NCI-H345 (cell line): Measurements from ENCODE around the gene OMG.
"Not testable (repeated sequence)": the region's sequence is repeated elsewhere in the genome, so short reads cannot be mapped to it uniquely, and the experiment has no call there.

ENCODE experiments used
- DNase-seq: peaks from one replicate; lab custom pipeline; 2025; lab: John Stamatoyannopoulos, UW

OMG gene

DNA sequence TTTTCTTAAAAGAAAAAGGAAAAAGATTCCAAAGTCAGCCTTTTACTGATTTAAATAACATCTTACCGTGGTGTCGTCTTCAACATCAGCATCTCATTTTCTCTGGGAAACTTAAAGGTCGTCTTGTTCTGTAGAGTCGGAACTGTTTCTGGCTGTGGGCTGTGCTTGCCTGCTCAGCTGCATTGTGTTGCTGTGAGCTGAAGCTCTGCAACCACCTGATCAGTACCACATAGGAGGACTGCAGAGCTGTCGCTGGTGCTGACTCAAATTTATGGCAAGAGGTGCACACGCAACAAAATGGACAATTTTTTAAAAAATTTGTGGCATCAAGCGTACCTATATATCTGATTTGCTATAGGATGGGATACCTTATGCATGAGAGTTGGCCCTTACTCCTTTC is at the start of gene OMG:
TSS of gene OMG (minus strand) at position 150 of the 400 bp plus-strand sequence. CDS start 908 bp downstream, outside the sequence.
- DNase-seq: no peak

DNA sequence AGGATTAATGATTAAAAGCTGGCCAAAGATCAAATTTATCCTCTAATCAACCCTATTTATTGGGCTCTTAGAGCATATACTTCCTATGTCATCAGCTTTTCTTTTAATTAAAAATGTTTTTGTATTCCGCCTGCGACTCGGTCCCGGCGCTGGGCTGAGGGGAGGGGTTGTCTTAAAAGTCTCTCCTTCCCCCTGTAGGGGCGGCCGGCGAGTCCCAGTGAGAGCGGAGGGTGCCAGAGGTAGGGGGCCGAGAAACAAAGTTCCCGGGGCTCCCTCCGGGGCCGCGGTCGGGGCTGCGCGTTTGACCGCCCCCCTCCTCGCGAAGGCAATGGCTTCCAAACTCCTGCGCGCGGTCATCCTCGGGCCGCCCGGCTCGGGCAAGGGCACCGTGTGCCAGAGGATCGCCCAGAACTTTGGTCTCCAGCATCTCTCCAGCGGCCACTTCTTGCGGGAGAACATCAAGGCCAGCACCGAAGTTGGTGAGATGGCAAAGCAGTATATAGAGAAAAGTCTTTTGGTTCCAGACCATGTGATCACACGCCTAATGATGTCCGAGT is 48.2 kb upstream of the OMG start:
- DNase-seq: not testable (repeated sequence)

DNA sequence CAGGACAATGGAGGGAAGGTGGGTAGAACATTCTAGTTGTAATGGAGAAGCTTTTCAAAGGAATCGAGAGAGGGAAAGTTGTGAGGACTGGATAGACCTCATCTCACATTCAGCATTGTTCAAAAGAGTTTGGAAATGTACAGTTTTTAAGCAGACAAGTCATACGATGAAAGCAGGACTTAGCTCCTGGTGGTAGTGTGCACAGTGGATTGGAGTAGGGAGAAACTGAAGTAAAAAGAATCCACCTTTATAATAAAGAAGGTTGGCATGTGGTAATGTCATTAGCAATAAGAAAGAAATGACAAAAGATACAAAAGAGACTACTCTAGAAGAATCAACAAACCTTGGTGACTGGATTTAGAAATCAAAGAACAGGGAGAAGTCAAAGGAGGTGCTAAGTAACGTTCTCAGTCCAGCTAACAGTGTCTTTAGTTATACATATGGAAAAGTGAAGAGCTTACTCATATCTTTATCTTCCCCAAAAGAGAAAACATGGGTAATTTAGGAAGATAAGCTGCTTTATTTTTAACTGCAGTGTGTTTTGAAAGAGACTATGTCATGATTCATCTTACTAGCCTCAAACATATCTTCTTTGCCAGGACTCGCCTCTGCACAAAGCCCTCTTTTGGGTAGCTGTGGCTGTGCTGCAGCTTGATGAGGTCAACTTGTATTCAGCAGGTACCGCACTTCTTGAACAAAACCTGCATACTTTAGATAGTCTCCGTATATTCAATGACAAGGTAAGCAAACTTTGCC is 43.0 kb upstream of the OMG start:
- DNase-seq: no peak

GRCh38 chr17:31329221-31329620 is 32.2 kb upstream of the OMG start:
- DNase-seq: no peak

- DNase-seq: no peak
Measured at GRCh38 chr17:31328160-31328535, 31.1 kb upstream of the OMG start.

DNA sequence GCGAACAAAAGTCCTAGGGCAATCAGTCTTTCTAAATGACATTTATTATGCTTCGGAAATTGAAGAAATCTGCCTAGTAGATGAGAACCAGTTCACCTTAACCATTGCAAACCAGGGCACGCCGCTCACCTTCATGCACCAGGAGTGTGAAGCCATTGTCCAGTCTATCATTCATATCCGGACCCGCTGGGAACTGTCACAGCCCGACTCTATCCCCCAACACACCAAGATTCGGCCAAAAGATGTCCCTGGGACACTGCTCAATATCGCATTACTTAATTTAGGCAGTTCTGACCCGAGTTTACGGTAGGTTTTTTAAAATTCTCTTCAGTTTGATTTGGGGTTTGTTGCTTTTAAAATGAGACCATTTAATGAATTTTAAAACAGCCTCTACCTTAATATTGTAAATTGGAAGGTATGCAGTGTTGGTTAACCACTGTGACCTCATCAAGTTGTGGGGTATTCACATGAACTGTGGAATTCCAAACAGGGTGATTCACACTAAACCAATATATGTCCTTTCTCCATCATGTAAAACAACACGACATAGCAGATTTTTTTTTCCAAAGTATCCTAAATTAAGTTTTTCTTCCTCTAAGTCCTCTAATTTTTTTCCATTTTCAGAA is 30.6 kb upstream of the OMG start:
- no peak for DNase-seq

DNA sequence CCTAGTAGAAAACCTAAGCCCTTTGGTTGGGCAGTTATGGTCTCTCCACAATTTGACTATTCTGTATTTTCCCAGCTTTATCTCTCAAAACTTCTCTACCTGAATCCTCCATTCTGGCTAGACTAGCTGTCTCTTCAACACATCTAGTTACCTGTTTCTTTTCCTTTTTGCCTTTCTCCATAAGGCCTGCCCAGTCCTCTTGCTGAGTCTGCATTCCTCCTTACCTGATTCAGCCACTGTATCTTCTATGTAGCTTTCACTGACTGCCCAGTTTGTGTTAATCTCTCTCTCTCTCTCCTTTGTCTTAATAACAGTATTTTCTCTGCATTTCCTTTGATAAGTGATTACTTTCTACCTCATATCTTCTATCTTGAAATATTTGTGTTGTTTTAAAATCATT is 26.5 kb upstream of the OMG start:
- DNase-seq: no peak

GRCh38 chr17:31321966-31322365 is 24.9 kb upstream of the OMG start:
- no peak for DNase-seq

DNA sequence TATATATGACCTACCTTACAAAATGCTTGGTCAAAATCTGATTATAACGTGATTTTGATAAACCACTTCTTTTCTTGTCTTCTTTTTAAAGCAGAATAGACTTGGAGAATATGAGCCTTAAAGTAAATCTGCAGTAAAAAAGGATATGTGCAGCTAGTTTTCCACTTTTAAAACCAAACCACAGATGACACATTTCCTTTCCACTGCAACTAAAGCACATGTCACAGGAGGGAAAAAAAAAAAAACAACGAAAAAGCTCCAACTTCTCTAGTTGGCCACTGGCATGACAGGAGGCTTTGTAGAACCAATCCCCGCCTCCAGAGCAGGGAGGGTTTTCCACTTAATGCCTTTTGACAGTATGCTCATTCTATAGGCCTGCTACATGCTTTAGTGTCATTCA is 24.4 kb upstream of the OMG start, which contains the start of gene EVI2A:
TSS of gene EVI2A (minus strand) at position 142 of the 400 bp plus-strand sequence. CDS start 2,609 bp downstream, outside the sequence.
- DNase-seq: no peak

DNA sequence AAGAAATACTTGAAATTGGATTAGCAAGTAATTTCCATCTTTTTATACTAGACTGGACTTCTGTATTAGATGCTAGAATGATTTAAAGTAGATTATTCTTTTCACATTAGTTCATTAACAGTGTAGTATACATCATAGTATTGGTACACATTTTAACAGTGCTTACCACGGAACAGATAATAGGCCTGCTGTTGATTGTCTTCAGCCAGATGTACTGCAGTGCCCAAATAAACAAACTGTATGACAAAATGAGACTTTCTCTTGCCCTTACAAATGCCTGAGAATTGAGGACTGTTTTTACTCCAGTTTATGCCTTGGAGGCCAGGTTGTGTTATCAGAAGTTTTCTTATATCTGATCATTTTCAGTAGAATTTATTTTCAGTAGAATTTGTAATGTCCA is 23.8 kb upstream of the OMG start:
- no peak for DNase-seq

GRCh38 chr17:31320241-31320640 is 23.2 kb upstream of the OMG start:
- no peak for DNase-seq

GRCh38 chr17:31318851-31319661 is 22.0 kb upstream of the OMG start:
- no peak for DNase-seq

- no peak for DNase-seq
Measured at GRCh38 chr17:31318298-31318801, 21.3 kb upstream of the OMG start.

DNA sequence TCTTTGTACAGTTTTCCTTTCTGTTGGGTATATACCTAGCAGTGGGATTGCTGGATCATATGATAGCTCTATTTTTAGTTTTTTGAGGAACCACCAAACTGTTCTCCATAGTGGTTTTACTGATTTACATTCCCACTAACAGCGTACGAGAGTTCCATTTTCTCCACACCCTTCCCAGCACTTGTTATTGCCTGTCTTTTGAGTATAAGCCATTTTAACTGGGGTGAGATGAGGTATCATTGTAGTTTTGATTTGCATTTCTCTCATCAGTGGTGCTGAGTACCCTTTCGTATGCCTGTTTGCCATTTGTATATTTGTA is 17.7 kb upstream of the OMG start:
- no peak for DNase-seq

DNA sequence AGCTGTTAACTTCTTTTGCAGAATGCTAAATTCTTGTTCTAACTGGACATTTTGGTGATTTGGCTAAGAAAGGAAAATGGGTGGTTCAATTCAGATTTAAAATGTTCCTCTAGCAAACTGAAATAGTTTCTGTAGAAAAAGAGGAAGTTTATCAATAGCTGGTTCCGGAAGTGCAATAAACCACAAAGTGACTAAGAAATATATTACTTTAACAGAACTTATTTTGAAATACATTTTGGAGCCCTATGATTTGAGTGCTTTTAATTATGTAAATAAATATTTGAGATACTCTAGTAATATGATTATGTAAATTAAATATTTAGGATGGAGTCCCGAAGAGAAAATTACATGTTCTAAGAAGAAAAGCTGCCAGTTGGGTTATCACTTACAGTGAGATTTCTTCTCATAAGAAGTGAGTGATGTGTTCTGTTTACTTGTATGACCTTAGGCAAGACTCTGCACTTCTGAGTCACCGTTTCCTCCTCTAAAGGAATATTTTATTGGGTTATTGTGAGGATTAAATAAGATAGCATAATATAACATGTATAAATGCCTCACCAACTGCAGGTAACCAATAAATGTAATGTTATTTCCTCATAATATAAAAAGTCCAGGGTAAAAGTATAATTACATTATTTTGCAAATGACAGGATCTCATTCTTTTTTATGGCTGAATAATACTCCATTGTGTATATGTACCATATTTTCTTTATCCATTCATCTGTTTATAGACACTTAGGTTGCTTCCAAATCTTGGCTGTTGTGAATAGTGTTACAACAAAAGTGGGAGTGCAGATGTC is 17.1 kb upstream of the OMG start, which contains the start of gene EVI2B:
TSS of gene EVI2B (minus strand) at position 73 of the 800 bp plus-strand sequence. CDS start 8,445 bp downstream, outside the sequence.
- no peak for DNase-seq

- not testable (repeated sequence) for DNase-seq
Measured at GRCh38 chr17:31312223-31312622, 15.2 kb upstream of the OMG start.

- no peak for DNase-seq
Measured at GRCh38 chr17:31311526-31311925, 14.5 kb upstream of the OMG start.

DNA sequence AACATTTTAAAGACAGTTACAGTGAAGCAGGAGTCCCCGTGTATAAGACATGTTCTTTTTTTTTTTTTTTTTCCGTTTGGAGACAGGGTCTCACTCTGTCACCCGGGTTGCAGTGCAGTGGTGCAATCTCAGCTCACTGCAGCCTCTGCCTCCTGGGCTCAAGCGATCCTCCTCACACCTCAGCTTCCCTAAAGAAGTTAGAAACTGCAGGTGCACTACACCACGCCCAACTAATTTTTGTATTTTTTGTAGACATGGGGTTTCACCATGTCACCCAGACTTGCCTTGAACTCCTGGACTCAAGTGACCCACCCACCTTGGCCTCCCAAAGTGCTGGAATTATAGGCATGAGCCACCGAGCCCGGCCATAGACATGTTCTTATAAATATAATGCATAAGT is 13.8 kb upstream of the OMG start:
- DNase-seq: no peak

DNA sequence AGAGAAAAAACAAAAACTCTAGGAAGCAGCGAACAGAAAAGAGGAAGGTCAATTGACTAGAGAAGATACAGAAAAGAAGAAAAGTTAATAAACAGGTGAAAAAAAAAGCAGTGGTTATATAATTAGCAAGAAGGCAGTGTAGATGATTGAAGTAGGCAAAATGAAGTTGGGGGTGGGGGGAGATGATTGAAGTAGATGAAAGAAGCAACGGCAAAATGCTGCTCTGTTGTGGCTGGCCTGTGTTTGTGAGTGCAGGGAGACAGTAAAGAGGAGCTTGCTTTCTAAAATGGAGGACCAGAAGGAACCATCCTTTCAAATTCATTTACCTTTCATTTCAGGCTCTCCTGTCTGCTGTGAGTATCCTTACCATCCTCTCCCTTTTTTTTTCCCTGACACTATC is 13.2 kb upstream of the OMG start:
- DNase-seq: no peak

DNA sequence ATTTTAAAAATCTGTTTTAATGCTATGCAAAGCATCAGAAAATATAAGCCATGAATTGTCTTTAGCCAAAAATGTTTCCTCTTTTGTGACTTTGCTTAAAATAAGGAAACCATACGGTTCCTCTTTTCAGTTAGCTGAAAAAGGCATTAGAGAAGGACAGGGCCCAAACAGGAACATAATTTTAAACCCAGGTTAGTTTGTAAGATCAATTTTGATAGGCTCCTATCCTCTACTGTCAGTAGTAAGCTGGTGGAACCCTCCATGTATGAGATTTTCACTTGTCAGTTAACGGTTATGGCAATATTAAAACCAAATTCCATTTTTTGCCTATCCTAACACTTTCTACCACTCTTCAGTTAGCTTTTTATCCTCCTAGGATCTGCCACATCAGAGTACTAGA is 12.5 kb upstream of the OMG start:
- DNase-seq: no peak
